ENCODE results near the gene CCDC148.

CCDC148 gene

GRCh38 chr2:158291544-158292180 lies 164.9 kb downstream of the CCDC148 start:
- TF ChIP-seq TCF12 (IDR thresholded peaks at IDR 0.05; ENCODE audit: low read depth) = no peak
- no peak for TF ChIP-seq TEAD4 (IDR thresholded peaks at IDR 0.05)
- TF ChIP-seq NFIC (IDR thresholded peaks at IDR 0.05) = no peak
- TF ChIP-seq, protein P1, sequence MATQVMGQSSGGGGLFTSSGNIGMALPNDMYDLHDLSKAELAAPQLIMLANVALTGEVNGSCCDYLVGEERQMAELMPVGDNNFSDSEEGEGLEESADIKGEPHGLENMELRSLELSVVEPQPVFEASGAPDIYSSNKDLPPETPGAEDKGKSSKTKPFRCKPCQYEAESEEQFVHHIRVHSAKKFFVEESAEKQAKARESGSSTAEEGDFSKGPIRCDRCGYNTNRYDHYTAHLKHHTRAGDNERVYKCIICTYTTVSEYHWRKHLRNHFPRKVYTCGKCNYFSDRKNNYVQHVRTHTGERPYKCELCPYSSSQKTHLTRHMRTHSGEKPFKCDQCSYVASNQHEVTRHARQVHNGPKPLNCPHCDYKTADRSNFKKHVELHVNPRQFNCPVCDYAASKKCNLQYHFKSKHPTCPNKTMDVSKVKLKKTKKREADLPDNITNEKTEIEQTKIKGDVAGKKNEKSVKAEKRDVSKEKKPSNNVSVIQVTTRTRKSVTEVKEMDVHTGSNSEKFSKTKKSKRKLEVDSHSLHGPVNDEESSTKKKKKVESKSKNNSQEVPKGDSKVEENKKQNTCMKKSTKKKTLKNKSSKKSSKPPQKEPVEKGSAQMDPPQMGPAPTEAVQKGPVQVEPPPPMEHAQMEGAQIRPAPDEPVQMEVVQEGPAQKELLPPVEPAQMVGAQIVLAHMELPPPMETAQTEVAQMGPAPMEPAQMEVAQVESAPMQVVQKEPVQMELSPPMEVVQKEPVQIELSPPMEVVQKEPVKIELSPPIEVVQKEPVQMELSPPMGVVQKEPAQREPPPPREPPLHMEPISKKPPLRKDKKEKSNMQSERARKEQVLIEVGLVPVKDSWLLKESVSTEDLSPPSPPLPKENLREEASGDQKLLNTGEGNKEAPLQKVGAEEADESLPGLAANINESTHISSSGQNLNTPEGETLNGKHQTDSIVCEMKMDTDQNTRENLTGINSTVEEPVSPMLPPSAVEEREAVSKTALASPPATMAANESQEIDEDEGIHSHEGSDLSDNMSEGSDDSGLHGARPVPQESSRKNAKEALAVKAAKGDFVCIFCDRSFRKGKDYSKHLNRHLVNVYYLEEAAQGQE (IDR thresholded peaks at IDR 0.05; ENCODE audit: low read depth) = no peak
- no peak for TF ChIP-seq EP300 (IDR thresholded peaks at IDR 0.05; ENCODE audit: borderline replicate concordance)
- no peak for TF ChIP-seq EGR1 (IDR thresholded peaks at IDR 0.05)
- no peak for TF ChIP-seq USF1 (IDR thresholded peaks at IDR 0.05)
- no peak for TF ChIP-seq CEBPB (IDR thresholded peaks at IDR 0.05)
- no peak for TF ChIP-seq CREB1 (IDR thresholded peaks at IDR 0.05; ENCODE audit: low read depth)
- TF ChIP-seq TAF1 (IDR thresholded peaks at IDR 0.05; ENCODE audit: low read depth) = no peak
- TF ChIP-seq YY1 (IDR thresholded peaks at IDR 0.05; ENCODE audit: low read depth) = no peak
- TF ChIP-seq RAD21 (IDR thresholded peaks at IDR 0.05; ENCODE audit: low read depth) = no peak
- no peak for TF ChIP-seq ZBTB7A (IDR thresholded peaks at IDR 0.05; ENCODE audit: low read depth)
- no peak for TF ChIP-seq FOXM1 (IDR thresholded peaks at IDR 0.05; ENCODE audit: borderline replicate concordance, low read depth)

DNA sequence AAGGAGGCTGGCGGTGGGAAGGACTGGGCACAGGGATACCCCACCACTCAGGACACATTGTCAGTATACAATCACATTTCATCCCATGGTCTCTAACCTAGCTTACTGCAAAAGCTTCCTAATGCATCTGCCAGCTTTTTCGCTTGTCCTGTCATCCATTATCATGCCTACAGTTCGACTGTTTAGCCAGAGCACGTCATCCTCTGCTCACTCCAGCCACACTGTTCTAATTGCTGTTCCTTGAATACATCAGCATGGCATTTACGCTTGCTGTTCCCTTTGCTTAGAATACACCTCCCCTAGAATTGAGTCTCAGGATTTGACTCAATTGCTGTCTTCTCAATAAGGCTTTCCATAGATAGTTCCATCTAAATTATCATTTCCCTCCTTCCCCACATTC lies 166.3 kb downstream of the CCDC148 start:
- TF ChIP-seq EGR1 (IDR thresholded peaks at IDR 0.05) = no peak
- no peak for TF ChIP-seq NFIC (IDR thresholded peaks at IDR 0.05)
- TF ChIP-seq RAD21 (IDR thresholded peaks at IDR 0.05; ENCODE audit: low read depth) = no peak
- TF ChIP-seq USF1 (IDR thresholded peaks at IDR 0.05) = no peak
- no peak for TF ChIP-seq TAF1 (IDR thresholded peaks at IDR 0.05; ENCODE audit: low read depth)
- TF ChIP-seq, protein P1 (IDR thresholded peaks at IDR 0.05; ENCODE audit: low read depth) = no peak
- TF ChIP-seq TEAD4 (IDR thresholded peaks at IDR 0.05) = no peak
- no peak for TF ChIP-seq EP300 (IDR thresholded peaks at IDR 0.05; ENCODE audit: borderline replicate concordance)
- no peak for TF ChIP-seq CREB1 (IDR thresholded peaks at IDR 0.05; ENCODE audit: low read depth)
- TF ChIP-seq YY1 (IDR thresholded peaks at IDR 0.05; ENCODE audit: low read depth) = no peak
- no peak for TF ChIP-seq FOXM1 (IDR thresholded peaks at IDR 0.05; ENCODE audit: borderline replicate concordance, low read depth)
- no peak for TF ChIP-seq CEBPB (IDR thresholded peaks at IDR 0.05)
- no peak for TF ChIP-seq MAX (IDR thresholded peaks at IDR 0.05)
- TF ChIP-seq ZBTB7A (IDR thresholded peaks at IDR 0.05; ENCODE audit: low read depth) = no peak
- TF ChIP-seq TCF12 (IDR thresholded peaks at IDR 0.05; ENCODE audit: low read depth) = no peak

DNA sequence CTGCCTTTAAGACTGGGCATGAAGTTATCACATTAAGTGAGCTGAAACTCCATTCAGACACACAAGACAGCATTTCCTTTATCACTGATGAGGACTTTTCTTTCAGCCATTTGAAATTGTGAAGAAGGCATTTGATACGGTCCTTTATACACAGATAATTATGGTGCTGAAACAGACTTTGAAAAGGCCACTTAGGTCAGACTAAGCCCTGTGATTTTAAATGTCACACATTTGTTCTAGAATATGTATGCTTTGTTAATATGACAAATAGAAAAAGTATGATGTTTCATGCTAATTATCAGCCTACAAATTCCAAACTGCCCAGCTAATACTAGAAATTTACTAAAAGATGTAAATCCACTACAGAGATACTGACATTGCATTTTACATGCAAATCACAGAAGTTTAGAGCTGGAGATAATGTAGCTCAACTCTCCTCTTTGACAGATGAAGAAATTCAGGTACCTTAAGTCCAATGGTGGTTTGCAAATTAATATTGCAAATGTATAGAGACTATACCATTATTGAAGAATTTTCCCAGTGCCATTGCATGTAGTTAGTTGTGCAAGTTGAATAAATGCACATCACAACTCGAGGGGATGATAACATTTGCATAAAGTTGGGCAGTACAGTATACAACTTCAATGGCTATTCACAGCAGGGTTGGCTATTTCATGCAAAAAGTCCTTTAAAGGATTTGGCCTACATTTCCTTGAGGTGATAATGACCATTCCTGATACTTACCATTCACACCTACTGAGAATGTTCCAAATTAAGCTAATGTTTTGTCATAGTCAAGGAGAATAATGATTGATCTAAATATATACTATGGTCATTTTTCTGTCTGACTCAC lies 179.7 kb downstream of the CCDC148 start:
- no peak for TF ChIP-seq TAF1 (IDR thresholded peaks at IDR 0.05; ENCODE audit: low read depth)
- no peak for TF ChIP-seq MAX (IDR thresholded peaks at IDR 0.05)
- no peak for TF ChIP-seq TCF12 (IDR thresholded peaks at IDR 0.05; ENCODE audit: low read depth)
- no peak for TF ChIP-seq EP300 (IDR thresholded peaks at IDR 0.05; ENCODE audit: borderline replicate concordance)
- TF ChIP-seq, protein P1 (IDR thresholded peaks at IDR 0.05; ENCODE audit: low read depth) = no peak
- no peak for TF ChIP-seq USF1 (IDR thresholded peaks at IDR 0.05)
- no peak for TF ChIP-seq EGR1 (IDR thresholded peaks at IDR 0.05)
- TF ChIP-seq RAD21 (IDR thresholded peaks at IDR 0.05; ENCODE audit: low read depth) = no peak
- no peak for TF ChIP-seq NFIC (IDR thresholded peaks at IDR 0.05)
- no peak for TF ChIP-seq CEBPB (IDR thresholded peaks at IDR 0.05)
- TF ChIP-seq ZBTB7A (IDR thresholded peaks at IDR 0.05; ENCODE audit: low read depth) = no peak
- TF ChIP-seq FOXM1 (IDR thresholded peaks at IDR 0.05; ENCODE audit: borderline replicate concordance, low read depth) = no peak
- no peak for TF ChIP-seq YY1 (IDR thresholded peaks at IDR 0.05; ENCODE audit: low read depth)
- no peak for TF ChIP-seq CREB1 (IDR thresholded peaks at IDR 0.05; ENCODE audit: low read depth)
- no peak for TF ChIP-seq TEAD4 (IDR thresholded peaks at IDR 0.05)

All from Ishikawa (cell line).